Measurements from ENCODE around the gene FMNL1. TPM values are rescaled to one million over a fixed set of nuclear protein-coding genes. Genes with fewer than 3 reads are reported as not detected.

Gene FMNL1
- total and polyA plus RNA-seq, 2 experiments from 2014 or later: 1.4 to 4.2 TPM

- no peak overlapping the region for H2AFZ ChIP-seq
- DNase-seq: no peak
- no peak overlapping the region for H3K27ac ChIP-seq
- peaks cover 6% of the 10 kb centered on the region; the same call in 1 of the 2 replicates for H3F3A ChIP-seq (ENCODE audit: insufficient read depth)
- WGBS, 2 experiments (ENCODE audit: low coverage in 1 of 2, low lambda C conversion rate in 2 of 2, missing lambda C conversion rate in 2 of 2): 94% methylated on average over 8 of the region's 8 CpGs
- H3K4me1 ChIP-seq (ENCODE audit: insufficient read depth): no peaks in the 10 kb centered on the region
- H3K4me3 ChIP-seq: no peak overlapping the region
- no peak for TF ChIP-seq EZH2 (IDR thresholded peaks at IDR 0.05; ENCODE audit: insufficient read depth, poor library complexity, severe bottlenecking)
- no peak for TF ChIP-seq EZH2phosphoT487 (IDR thresholded peaks at IDR 0.05; ENCODE audit: insufficient read depth, low read depth)
- no peak overlapping the region for H3K9ac ChIP-seq
- no peaks in the 10 kb centered on the region for H3K79me2 ChIP-seq (ENCODE audit: insufficient read depth)
- H3K9me3 ChIP-seq (ENCODE audit: low read depth): no peaks in the 10 kb centered on the region
- in situ Hi-C loops (cut with MboI): no loop called here
- H3K9me2 ChIP-seq (ENCODE audit: insufficient read depth): no peaks in the 10 kb centered on the region
- H3K27me3 ChIP-seq (replicated peaks; ENCODE audit: insufficient read depth): no peaks in the 10 kb centered on the region
- H3K4me2 ChIP-seq (ENCODE audit: unreplicated experiment): no peak overlapping the region
- H3K36me3 ChIP-seq (ENCODE audit: low read depth): no peaks in the 10 kb centered on the region
- no peaks in the 10 kb centered on the region for H4K20me1 ChIP-seq (ENCODE audit: insufficient read depth)
Observed at GRCh38 chr17:45255358-45255757, 33.7 kb downstream of the FMNL1 start.

- Histone ChIP-seq H3K4me3 (no peak overlapping the region), H2AFZ (no peak overlapping the region), H3K9me2 (ENCODE audit: insufficient read depth) (no peaks in the 10 kb centered on the region), H3K4me1 (ENCODE audit: insufficient read depth) (no peaks in the 10 kb centered on the region), H4K20me1 (ENCODE audit: insufficient read depth) (no peaks in the 10 kb centered on the region), H3K79me2 (ENCODE audit: insufficient read depth) (no peaks in the 10 kb centered on the region), H3K27me3 (replicated peaks; ENCODE audit: insufficient read depth) (no peaks in the 10 kb centered on the region), H3K9me3 (ENCODE audit: low read depth) (no peaks in the 10 kb centered on the region), H3K27ac (no peak overlapping the region), H3F3A (ENCODE audit: insufficient read depth) (peaks cover 6% of the 10 kb centered on the region; the same call in 1 of the 2 replicates), H3K36me3 (ENCODE audit: low read depth) (no peaks in the 10 kb centered on the region), H3K9ac (no peak overlapping the region), H3K4me2 (ENCODE audit: unreplicated experiment) (no peak overlapping the region)
- DNase-seq: no peak
- WGBS, 2 experiments (ENCODE audit: low coverage in 1 of 2, low lambda C conversion rate in 2 of 2, missing lambda C conversion rate in 2 of 2): 78 to 83% methylated on average over 12 to 14 of the region's 14 CpGs
- no peak for TF ChIP-seq EZH2phosphoT487 (IDR thresholded peaks at IDR 0.05; ENCODE audit: insufficient read depth, low read depth)
- TF ChIP-seq EZH2 (IDR thresholded peaks at IDR 0.05; ENCODE audit: insufficient read depth, poor library complexity, severe bottlenecking): no peak
- in situ Hi-C loops (cut with MboI): no loop called here
Observed at GRCh38 chr17:45256114-45256966, 34.7 kb downstream of the FMNL1 start.

GRCh38 chr17:45257115-45257514 lies 35.4 kb downstream of the FMNL1 start:
- no peaks in the 10 kb centered on the region for H3K27me3 ChIP-seq (replicated peaks; ENCODE audit: insufficient read depth)
- H3K9me3 ChIP-seq (ENCODE audit: low read depth): no peaks in the 10 kb centered on the region
- no peak overlapping the region for H3K9ac ChIP-seq
- TF ChIP-seq EZH2phosphoT487 (IDR thresholded peaks at IDR 0.05; ENCODE audit: insufficient read depth, low read depth): no peak
- TF ChIP-seq EZH2 (IDR thresholded peaks at IDR 0.05; ENCODE audit: insufficient read depth, poor library complexity, severe bottlenecking): no peak
- no peaks in the 10 kb centered on the region for H3K36me3 ChIP-seq (ENCODE audit: low read depth)
- in situ Hi-C loops (cut with MboI): no loop called here
- no peaks in the 10 kb centered on the region for H4K20me1 ChIP-seq (ENCODE audit: insufficient read depth)
- 48 to 50% methylated on average over 14 to 16 of the region's 16 CpGs for WGBS, 2 experiments (ENCODE audit: low coverage in 1 of 2, low lambda C conversion rate in 2 of 2, missing lambda C conversion rate in 2 of 2)
- DNase-seq: no peak
- no peak overlapping the region for H3K27ac ChIP-seq
- no peaks in the 10 kb centered on the region for H3K9me2 ChIP-seq (ENCODE audit: insufficient read depth)
- no peak overlapping the region for H3K4me3 ChIP-seq
- H3K4me2 ChIP-seq (ENCODE audit: unreplicated experiment): no peak overlapping the region
- no peak overlapping the region for H2AFZ ChIP-seq
- H3K4me1 ChIP-seq (ENCODE audit: insufficient read depth): no peaks in the 10 kb centered on the region
- H3F3A ChIP-seq (ENCODE audit: insufficient read depth): peaks cover 6% of the 10 kb centered on the region; the same call in 1 of the 2 replicates
- H3K79me2 ChIP-seq (ENCODE audit: insufficient read depth): no peaks in the 10 kb centered on the region

- no peak overlapping the region for H2AFZ ChIP-seq
- H3K27ac ChIP-seq: no peak overlapping the region
- in situ Hi-C loops (cut with MboI): no loop called here
- H3K9ac ChIP-seq: no peak overlapping the region
- no peaks in the 10 kb centered on the region for H4K20me1 ChIP-seq (ENCODE audit: insufficient read depth)
- no peak overlapping the region for H3K4me2 ChIP-seq (ENCODE audit: unreplicated experiment)
- no peaks in the 10 kb centered on the region; the same call in 1 of the 2 replicates for H3K4me1 ChIP-seq (ENCODE audit: insufficient read depth)
- peaks cover 15% of the 10 kb centered on the region; the same call in 1 of the 2 replicates for H3F3A ChIP-seq (ENCODE audit: insufficient read depth)
- no peaks in the 10 kb centered on the region; the same call in 1 of the 2 replicates for H3K36me3 ChIP-seq (ENCODE audit: low read depth)
- 62 to 64% methylated on average over 5 of the region's 5 CpGs for WGBS, 2 experiments (ENCODE audit: low coverage in 1 of 2, low lambda C conversion rate in 2 of 2, missing lambda C conversion rate in 2 of 2)
- no peaks in the 10 kb centered on the region for H3K9me3 ChIP-seq (ENCODE audit: low read depth)
- no peaks in the 10 kb centered on the region for H3K9me2 ChIP-seq (ENCODE audit: insufficient read depth)
- DNase-seq: no peak
- H3K4me3 ChIP-seq: no peak overlapping the region
- H3K27me3 ChIP-seq (replicated peaks; ENCODE audit: insufficient read depth): no peaks in the 10 kb centered on the region
- TF ChIP-seq EZH2 (IDR thresholded peaks at IDR 0.05; ENCODE audit: insufficient read depth, poor library complexity, severe bottlenecking) (no peak), EZH2phosphoT487 (IDR thresholded peaks at IDR 0.05; ENCODE audit: insufficient read depth, low read depth) (no peak)
- no peaks in the 10 kb centered on the region for H3K79me2 ChIP-seq (ENCODE audit: insufficient read depth)
Observed at GRCh38 chr17:45258981-45259380, 37.3 kb downstream of the FMNL1 start.
